ENCODE results near the gene CDKN2B.
"Not testable (repeated sequence)": the region's sequence is repeated elsewhere in the genome, so short reads cannot be mapped to it uniquely, and the experiment has no call there.

- not testable (repeated sequence) for TF ChIP-seq POLR2A (IDR thresholded peaks at IDR 0.05; ENCODE audit: low read depth, low read length); TAF1 (IDR thresholded peaks at IDR 0.05; ENCODE audit: borderline replicate concordance, low read depth, low read length)
Measured at GRCh38 chr9:22057972-22058371, 48.9 kb upstream of the CDKN2B start.
